ENCODE results near the gene ZMYND10.

Gene ZMYND10

DNA sequence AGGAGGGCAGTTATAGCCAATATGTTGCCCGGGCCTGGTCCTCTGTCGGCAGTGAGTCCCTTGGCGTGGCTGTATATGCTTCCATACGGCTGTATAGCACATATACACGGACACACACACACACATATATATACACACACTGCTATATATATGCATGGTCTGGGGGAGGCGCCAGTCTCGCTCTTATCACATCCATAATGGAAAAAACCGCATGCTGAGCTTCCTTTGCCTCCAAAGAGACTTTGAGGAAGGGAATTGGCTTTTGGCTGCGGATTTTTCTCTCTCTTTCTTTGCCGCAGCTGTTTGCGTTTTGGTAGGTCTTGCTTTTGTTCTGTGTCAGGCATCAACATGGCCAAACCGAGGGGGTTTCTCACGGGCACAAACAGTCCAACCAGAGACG is 25.1 kb upstream of the ZMYND10 start:
- no peak for DNase-seq

DNA sequence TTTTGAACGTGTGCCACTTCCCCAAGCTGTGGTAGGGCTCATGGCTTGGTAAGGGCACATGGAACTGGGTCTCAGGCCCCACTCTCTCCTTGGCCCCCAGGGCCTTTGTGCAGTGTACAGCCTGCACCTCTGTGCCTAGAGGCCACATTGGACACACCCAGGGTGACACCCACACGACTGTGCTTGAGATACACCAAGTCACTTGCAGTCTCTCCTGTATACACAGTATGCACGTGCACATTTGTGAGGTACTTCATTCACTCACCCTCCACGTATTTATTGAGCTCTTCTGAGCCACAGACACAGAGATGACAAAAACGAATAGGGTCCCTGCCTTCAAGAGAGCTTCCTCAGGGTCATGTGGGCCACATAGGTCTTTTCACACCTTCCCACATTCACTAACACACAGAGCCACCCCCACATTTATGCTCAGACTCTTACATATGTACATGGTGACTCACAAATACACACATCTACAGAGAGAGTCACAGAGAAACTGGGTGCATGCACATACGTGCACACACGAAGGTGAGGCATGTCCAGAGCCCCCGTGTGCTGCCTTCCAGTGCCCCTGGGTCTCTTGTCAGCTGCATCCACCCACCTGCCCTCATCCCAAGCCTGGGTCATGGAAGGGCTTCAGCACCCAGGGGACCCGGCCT is 23.6 kb upstream of the ZMYND10 start:
- DNase-seq = no peak

DNA sequence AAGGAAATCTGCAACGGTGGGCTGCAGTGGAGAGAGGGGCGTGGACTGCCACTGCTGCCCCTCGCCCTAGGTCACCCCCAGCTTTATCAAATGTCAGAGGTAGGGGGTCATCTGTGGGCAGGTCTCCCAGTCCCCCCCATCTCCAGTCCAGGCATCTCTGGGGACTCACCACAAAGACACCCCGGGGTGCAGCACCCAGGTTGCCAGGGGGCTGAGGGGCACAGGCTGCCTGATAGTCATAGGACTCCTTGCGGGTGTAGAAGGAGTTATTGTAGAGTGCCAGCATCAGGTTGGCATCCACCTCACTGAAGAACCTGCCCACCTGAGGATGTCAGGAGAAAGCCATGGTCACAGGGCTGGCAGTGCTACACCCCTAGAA is 20.3 kb upstream of the ZMYND10 start:
- DNase-seq = no peak

- DNase-seq = peak; percentile 94 to 95
Measured at GRCh38 chr3:50365080-50365841, 19.7 kb upstream of the ZMYND10 start.

- no peak for DNase-seq
Measured at GRCh38 chr3:50364573-50365079, 19.1 kb upstream of the ZMYND10 start.

GRCh38 chr3:50359760-50360110 is 14.2 kb upstream of the ZMYND10 start:
- DNase-seq = no peak

- peak; percentile 92 to 93 for DNase-seq
Measured at GRCh38 chr3:50358911-50359759, 13.6 kb upstream of the ZMYND10 start, which contains the start of gene TMEM115. TMEM115 (minus strand) TSS chr3:50359521; CDS start chr3:50359063, 458 bp downstream.

GRCh38 chr3:50358355-50358910 is 12.9 kb upstream of the ZMYND10 start:
- DNase-seq = no peak

- no peak for DNase-seq
Measured at GRCh38 chr3:50357481-50357880, 11.9 kb upstream of the ZMYND10 start.

DNA sequence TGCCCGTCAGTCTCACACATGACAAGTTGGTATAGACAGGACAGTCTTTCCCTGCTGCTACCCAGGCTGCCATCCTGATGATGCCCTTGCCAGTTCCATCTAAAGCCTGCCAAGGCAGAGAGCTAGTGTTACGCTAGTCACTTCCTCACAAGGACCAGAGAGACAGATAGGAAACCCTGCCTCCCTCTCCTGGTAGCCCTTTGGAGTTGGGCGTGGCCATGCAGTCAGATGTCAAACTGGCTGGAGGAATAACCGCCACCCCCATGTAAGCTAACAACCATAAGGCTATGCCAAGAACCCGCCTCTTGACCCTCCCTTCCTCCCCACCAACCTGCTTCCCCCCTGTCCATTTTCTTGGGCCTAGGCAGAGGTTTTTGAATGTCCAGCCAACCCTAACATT is 11.0 kb upstream of the ZMYND10 start:
- no peak for DNase-seq

DNA sequence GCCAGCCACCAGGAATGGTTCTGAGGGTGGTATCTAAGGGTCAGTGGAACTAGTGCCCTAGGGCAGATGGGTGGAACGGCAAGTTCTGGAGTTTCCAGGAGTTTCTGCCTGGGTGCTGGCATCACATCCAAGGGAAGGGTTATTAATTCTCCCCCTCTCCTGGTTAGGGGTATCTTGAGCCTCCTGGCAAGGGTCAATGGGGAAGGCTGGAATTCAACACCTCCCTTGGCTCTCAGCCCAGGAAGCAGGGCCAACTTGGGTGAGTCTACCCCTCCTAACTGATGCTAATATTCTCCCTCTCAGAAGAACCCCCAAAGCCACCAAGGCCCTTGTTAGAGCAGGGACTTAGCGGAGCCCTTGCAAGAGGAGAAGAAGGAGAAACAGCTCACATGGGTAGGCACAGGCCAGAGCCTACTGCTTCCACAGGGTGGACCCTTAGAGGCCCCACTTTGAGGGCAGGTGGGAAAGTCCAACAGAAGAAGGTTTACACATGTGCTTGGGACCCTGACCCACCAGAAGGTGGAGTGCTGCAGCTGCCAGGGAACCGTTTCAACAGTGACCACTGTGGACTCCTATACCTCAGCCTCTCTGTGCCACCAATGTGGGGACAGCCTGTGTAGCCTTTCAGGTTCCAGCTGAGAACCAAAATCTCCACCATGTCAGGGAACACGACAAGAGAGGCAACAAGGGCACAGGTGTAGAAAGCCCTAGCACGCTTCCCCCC is 10.5 kb upstream of the ZMYND10 start:
- no peak for DNase-seq

GRCh38 chr3:50354850-50355249 is 9.3 kb upstream of the ZMYND10 start:
- DNase-seq = no peak

GRCh38 chr3:50354186-50354764 is 8.7 kb upstream of the ZMYND10 start:
- DNase-seq = no peak

DNA sequence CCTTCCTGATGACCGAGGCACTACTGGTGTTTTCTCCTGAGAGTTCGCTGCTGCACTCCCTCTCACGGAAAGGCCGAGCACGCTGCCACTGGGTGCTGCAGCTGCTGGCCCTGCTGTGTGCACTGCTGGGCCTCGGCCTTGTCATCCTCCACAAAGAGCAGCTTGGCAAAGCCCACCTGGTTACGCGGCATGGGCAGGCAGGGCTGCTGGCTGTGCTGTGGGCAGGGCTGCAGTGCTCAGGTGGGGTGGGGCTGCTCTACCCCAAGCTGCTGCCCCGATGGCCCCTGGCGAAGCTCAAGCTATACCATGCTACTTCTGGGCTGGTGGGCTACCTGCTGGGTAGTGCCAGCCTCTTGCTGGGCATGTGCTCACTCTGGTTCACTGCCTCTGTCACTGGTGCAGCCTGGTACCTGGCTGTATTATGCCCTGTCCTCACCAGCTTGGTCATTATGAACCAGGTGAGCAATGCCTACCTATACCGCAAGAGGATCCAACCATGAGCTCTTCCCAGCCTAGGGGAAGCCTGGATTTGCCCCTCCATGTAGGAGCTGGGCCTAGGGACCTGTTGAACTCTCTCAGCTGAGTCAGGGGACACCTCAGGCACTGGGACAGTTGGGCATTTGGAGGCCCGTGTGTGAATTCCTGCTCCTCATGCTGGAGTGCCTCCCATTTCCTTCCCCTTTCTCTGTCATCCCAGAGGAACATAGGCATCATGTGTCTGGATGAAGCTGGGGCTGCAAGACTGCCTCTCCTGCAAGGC is 7.9 kb upstream of the ZMYND10 start:
- DNase-seq = no peak

DNA sequence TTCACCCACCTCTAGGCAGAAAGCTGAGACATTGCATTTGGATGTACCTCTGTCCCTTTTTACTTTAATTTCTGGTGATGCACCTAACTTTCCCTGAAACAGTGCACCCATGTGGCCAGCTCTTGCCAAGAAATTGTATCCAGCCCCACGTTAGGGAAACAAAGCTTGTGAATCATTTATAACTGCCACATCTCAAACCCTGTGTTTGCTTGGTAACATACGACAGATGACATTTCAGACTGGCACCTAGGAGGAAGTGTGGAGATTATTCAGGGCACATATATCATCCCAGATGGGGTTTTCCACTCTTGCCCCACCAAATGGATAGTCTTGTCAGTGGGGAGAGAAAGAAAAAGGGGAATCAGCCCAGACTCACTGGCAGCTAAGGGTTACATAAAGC is 7.2 kb upstream of the ZMYND10 start:
- DNase-seq = no peak

GRCh38 chr3:50351323-50351697 is 5.8 kb upstream of the ZMYND10 start:
- no peak for DNase-seq

DNA sequence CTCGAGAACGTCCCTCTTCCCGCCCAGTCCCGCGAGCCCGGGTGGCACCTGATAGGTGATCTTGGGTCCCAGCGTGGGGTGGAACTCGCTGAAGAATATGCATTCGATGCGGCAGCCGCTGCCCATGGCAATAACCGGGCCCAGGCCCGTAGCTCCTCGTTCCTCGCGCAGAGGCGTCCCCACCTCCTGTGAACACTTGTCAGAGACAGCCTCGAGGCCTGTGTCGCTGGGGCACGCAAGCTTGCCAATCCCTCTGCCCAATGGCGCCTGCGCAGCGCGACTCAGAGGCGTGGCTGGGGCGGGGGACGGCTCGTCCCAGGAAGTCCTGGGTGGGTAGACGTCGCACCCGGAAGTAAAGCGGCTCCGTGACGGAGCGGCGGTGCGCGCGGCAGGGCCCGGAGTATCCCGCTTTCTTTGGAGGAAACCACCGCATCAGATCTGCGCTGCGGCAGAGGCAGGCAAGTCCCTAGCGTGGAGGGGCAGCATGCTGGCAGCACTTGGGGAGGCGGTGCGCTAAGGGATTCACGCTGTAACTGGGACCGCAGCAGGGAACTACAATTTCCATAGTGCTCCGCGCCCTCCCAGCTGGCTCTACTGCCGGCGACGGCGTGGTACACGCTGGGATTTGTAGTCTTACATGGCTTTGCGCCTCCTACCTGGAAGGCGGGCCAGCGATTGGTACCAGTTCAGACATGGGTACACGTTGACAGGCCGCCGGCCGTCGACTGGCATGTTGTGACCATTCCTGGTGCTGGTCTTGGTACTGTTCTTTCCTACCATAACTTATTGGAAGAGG is 5.2 kb upstream of the ZMYND10 start, which contains the start of the genes CYB561D2 and NPRL2:
TSS of gene CYB561D2 (plus strand) at position 336 of the 796 bp plus-strand sequence. CDS start 572 bp downstream, outside the sequence.
TSS of gene NPRL2 (minus strand) at position 249 of the 796 bp plus-strand sequence. CDS start at position 126, 123 bp downstream.
- DNase-seq = peak; percentile 99

DNA sequence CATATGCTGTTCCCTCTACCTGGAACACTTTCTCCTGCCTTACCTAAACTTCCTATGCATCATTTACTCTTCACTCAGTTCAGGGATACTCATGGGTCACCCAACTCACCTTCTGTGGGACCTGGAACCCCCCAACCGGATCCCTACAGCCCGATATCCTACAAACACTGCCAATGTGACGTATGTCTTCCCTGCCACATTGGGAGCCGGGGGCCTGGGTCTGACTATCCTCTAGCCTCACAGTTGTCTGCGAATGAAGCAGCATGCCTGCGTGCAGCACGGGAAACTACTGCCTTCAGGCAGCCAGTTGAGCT is 4.6 kb upstream of the ZMYND10 start:
- DNase-seq = no peak

- DNase-seq = peak; percentile 73 to 74
Measured at GRCh38 chr3:50347187-50347813, 1.8 kb upstream of the ZMYND10 start.

DNA sequence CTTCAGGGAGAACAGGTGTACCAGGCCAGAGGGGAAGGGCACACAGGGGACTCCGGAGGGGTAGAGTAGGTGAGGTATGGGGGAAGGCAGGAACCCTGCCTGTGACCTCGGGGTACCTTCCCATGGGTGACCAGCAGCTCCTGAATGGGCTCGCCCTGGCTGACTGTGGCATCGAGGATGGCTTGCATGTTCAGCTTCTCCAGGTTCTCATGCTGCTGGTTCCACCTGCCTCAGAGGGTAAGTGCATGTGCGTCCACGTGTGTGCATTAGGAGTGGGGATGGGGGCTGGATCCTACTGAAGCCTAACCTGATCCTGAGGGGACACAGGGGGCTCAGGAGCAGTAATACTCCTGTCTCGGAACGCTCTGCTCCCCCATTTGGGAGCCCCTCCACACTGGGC is 524 bp downstream of the ZMYND10 start:
- no peak for DNase-seq
